Fibroblast of pulmonary artery (primary cell): ENCODE measurements around the gene ALKBH3.
A peak's percentile ranks its signal among the peaks of the same experiment; 100 is the strongest.

ENCODE experiments used
- DNase-seq: peaks from one replicate; pipeline ENCODE4 v3.0.0-alpha.2; 2010; ENCODE audit warnings: low read depth
- H3K4me3 ChIP-seq: replicated peaks from 2 replicates; pipeline ENCODE4 v1.5.1; 2011; ENCODE audit warnings: low read depth, mild to moderate bottlenecking, control low read depth, low read length, moderate library complexity
- CTCF ChIP-seq: IDR thresholded peaks from 2 replicates; pipeline ENCODE4 v1.5.1; 2011; ENCODE audit warnings: mild to moderate bottlenecking, control low read depth, low read length, inconsistent platforms; ENCODE audit errors: missing control alignments

Gene ALKBH3

GRCh38 chr11:43925063-43925931 lies 44.7 kb downstream of the ALKBH3 start:
- no peak for DNase-seq
- no peak for TF ChIP-seq CTCF
- no peak overlapping the region for H3K4me3 ChIP-seq

- DNase-seq: no peak
- H3K4me3 ChIP-seq: no peak overlapping the region
- no peak for TF ChIP-seq CTCF
Observed at GRCh38 chr11:43925932-43926505, 45.4 kb downstream of the ALKBH3 start.

DNA sequence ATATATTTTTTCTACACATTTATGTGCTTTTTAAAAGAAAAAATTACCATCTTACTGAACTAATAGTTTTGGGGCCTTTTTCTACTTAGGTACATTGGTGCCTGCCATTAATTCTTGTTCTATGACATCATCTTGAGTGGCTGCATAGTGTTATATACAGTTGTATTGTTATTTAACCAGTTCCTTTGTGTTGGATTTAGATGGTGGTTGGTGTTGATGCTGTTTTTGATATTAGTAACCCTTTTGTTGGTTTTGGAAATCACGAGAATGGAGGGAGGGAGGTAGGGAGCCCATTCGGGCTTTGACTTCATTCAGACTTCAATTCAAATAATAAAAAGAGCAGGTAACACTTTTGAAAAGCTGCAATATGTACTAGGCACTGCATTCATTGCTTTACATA lies 46.4 kb downstream of the ALKBH3 start:
- no peak for DNase-seq
- no peak for TF ChIP-seq CTCF
- no peak overlapping the region for H3K4me3 ChIP-seq

GRCh38 chr11:43927925-43928707 lies 47.5 kb downstream of the ALKBH3 start:
- TF ChIP-seq CTCF: no peak

GRCh38 chr11:43928721-43929120 lies 48.1 kb downstream of the ALKBH3 start:
- no peak for TF ChIP-seq CTCF
- H3K4me3 ChIP-seq: no peak overlapping the region
- no peak for DNase-seq

More at GRCh38 chr11:43927925-43928707, 47.5 kb downstream of the ALKBH3 start:
- no peak overlapping the region for H3K4me3 ChIP-seq
- DNase-seq: no peak

DNA sequence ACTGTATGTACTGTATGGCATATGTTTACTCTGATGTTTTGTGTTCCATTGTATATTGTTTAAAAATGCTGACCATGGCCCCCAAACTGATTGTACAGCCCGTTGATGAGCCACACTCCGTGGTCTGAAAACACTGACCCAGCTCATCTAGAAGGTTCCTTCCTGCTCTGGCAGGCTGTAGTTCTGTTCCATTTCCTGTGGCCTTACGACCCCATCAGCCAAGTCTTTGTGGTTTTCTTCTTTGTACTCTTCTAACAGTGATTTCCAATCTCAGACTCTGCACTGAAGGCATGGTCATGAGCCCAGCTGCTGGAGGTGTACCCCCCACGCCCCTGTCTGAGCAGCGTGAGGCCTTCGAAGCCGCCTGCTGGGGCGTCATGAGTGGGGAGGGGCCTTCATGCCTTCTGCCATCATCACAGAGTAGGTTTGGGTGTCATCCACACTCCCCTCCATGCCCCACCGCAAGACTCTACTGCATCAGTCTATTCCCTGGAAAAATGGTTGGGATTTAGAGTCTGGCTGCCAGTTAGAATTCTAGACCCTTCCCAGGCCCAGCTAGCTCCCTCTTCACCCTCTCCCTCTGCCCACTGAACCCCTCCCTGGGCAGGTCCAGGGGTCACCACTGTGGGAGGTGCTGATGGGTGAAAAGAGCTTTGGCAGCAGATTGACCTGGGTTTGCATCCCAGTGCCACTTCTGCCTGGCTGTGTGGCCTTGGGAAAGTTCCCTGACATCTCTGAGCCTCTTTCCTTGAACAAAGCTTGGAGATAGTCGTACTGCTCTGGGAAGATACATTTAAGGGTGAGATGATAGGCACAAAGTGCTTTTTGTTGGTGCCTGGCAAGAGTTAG lies 50.5 kb downstream of the ALKBH3 start:
- DNase-seq: peak; percentile 50
- H3K4me3 ChIP-seq: no peak overlapping the region

More for the DNA sequence above, 50.5 kb downstream of the ALKBH3 start:
- TF ChIP-seq CTCF: no peak
